GM18873 (cell line): ENCODE measurements around the gene ADD2.
"Not testable (repeated sequence)": the region's sequence is repeated elsewhere in the genome, so short reads cannot be mapped to it uniquely, and the experiment has no call there.

ENCODE experiments used
- ATAC-seq: cut with Tn5 transposase; IDR thresholded peaks from one replicate; pipeline ENCODE4 v1.9.1; 2021; ENCODE audit warnings: mild to moderate bottlenecking, moderate library complexity, moderate number of reproducible peaks; ENCODE audit not compliant: unreplicated experiment, low FRiP score

ADD2 gene, protein sequence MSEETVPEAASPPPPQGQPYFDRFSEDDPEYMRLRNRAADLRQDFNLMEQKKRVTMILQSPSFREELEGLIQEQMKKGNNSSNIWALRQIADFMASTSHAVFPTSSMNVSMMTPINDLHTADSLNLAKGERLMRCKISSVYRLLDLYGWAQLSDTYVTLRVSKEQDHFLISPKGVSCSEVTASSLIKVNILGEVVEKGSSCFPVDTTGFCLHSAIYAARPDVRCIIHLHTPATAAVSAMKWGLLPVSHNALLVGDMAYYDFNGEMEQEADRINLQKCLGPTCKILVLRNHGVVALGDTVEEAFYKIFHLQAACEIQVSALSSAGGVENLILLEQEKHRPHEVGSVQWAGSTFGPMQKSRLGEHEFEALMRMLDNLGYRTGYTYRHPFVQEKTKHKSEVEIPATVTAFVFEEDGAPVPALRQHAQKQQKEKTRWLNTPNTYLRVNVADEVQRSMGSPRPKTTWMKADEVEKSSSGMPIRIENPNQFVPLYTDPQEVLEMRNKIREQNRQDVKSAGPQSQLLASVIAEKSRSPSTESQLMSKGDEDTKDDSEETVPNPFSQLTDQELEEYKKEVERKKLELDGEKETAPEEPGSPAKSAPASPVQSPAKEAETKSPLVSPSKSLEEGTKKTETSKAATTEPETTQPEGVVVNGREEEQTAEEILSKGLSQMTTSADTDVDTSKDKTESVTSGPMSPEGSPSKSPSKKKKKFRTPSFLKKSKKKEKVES

DNA sequence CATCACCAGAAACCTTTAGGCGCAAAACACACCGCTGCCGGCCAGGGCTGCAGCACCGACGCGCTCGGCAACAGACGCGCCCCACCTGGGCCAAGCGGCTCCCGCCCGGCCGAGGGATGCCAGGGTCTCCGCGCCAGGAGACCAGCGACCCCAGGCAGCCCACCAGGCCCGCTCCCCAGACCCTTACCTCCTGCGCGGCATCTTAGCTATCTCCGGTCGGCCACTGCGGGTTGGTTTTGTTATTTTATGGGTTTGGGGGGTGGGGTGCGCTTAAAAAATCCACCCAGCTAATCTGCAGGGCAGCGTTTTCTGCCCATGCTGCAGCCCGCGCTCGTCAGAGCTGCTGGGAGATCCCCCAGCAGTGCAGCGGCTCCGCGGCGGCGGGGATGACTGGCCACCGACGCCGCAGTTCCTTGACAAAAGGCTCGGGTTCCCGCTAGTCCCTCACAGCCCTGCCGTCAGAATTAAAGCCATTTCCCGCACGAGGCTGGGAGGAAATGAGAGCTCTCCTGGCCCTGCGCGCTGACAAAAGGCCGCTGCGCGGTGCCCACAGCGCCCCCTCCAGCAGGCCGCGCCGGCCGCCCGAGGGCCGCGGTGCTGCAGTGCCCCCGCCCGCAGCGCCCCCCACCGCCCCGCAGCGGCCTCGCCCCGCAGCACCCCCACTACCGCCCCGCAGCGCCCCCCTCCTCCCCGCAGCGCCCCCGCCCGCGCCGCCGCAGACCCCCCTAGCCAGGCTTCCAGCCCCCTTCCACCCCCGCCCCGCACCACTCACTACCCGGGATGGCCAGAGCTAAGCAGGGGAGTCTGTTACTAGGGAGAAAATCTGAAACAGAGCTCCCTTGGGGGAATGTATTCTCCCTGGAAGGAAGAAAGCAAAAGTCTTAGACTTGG, at the start of gene ADD2:
Gene ADD2 (minus strand): TSS at position 502 of the 891 bp plus-strand sequence. CDS start 61,792 bp downstream, outside the sequence.
- ATAC-seq, result no peak

DNA sequence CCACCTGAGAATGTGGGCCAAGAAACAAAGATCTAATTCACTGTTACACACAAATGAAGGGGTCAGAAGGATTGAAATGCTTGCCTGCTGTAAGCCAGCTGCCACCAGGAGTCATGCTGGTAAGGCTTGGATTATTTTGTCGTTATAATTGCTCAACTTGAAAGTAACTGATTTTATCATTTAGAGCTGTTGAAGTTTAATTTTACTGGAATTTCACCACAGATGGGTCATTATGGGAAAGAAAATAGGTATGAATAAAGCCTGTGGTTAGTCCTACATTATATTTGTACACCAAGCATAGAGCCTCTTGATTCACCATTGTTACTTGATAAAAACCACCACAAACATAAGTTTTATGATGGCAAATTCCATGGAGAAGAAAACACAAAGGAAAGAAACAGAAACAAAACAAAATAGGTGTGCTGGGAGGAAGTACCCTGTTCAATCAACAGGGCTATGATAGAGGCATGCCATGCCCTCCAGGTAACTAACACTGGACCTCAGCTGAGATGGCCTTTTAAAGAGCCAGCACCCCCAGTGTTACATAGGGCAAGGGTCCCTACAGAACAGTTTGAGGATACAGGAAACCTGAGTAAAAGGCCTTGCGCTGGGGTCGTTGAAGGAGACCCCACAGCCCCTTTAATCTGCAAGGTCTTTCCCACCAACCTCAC, 49.4 kb upstream of the ADD2 start:
- ATAC-seq, result no peak

DNA sequence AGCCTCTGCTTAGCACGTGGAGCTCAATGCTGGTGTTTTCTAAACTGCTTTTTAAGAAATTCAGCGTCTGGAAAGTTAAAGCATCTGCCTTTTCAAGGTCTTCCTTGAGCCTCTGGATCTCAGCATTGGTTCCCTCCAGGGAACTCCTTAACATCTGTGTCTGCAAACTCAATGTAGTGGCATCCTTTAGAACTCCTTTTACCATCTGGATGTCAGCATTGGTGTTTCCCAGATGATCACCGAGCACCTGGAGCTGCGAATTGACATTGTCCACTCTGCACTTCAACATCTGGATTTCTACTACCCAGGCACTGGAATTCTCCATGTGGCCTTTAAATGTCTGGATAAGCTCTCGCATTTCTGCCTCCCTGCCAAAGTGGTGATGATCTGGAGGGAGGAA, 48.7 kb upstream of the ADD2 start:
- ATAC-seq, result no peak

DNA sequence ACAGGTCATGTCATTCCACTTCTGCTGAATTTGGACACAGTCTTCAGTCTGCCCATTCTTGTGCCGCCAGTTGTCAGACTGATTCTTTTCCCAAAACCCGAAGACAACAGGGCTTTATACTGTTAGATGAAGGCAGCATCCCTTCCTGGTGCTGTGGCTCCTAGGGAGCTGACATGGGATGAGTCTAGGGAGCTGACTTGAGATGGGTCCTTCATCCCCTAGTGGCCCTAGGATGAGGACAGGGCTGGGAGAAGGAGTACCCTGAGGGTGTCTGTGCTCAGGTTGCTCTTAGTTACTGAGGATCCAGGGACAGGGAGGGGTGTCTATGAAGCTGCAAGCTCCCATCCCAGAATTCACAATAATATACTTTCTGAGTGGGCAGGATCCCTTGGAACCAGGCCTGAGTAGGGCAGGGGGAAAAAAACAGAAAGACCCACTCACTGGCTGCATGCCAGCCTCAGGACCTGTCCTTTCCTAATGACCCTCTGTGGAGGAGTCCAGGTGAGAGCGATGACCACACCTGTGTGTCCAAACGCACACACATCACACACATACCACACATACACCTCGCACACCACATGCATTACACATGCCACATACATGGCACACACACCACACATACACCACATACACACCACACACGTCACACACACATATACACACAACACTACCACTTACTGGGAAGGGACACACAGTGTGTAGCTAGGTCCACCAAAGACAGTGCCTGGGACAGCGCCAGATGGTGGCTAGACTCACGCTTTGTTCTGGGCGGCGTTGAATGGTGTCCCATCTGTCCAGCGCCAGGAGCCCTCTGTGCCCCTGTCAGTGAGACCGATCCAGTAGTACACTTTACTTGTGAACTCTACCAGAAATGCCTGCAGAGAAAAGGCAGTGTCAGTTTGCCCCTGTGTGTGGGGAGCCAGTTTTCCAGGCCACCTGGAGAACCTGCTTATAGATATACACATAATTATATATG, 41.3 kb upstream of the ADD2 start:
- ATAC-seq, result no peak

DNA sequence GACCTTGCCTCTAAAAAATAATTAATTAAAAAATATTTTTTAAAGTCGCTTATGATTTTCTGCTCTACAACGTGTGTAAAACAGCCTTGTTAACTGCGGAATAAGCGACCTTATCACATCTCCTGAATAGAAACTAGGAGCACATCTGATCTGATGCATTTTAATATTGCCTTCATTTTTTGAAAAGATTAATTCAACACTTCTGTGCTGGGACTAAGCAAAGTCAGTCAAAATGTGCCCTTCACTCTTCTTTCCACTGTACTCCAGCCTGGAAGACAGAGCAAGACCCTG, 39.8 kb upstream of the ADD2 start:
- ATAC-seq, result no peak

DNA sequence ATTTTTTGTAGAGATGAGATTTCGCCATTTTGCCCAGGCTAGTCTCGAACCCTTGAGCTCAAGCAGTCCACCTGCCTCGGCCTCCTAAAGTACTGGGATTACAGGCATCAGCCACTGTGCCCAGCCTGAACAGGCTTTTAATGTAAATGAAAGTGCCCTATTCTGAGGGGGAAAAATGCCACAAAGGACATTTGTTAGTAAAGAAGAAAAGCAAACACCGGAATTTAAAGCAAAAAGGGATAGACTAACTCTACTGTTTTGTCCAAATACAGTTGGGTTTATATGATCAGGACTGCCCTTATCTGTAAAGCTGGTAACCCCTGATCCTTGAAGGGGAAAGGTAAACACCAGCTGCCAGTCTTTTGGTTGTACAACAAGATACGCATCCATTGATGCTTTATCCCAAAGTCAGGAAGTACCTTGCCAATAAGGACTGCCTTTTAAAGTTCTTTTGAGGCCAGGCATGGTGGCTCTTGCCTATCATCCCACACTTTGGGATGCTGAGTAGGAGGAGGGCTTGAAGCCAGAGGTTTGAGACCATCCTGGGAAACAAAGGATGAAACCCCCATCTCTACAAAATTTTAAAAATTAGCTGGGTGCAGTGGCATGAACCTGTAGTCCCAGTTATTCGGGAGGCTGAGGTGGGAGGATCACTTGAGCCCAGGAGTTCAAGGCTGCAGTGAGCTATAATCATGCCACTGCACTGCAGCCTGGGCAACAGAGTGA, 39.3 kb upstream of the ADD2 start:
- ATAC-seq, result no peak

DNA sequence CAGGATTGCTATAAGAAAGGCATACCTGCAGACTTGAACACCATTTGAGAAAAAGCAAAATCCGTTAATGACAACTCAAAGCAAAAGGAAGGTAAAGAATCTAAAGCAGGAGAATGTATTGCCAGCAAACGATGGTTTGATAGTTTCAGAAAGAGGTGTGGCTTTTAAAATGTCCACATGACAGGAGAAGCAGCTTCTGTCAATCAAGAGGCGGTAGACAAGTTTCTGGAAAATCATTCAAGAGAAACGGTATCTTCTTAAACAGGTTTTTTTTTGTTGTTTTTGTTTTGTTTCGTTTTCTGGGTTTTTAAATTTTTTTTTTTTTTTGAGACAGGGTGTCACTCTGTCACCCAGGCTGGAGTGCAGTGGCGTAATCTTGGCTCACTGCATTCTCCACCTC, 38.6 kb upstream of the ADD2 start:
- ATAC-seq, result no peak

DNA sequence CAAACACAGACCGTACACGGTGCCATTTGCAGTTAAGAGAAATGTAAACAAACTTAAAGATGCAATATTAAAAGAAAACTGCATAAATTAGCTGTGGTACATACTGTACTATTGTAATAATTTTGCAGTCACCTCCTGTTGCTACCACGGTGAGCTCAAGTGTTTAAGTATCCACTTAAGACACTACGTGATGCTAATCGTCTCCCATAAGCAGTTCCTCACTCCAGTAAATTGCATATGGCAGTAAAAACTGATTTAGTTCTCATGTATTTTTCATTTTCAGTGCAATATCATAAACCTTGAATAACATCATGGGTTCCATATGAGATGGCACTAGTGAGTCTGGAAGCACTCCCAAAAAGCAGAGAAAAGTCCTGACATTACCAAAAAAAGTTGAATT, 38.0 kb upstream of the ADD2 start:
- ATAC-seq, result no peak

DNA sequence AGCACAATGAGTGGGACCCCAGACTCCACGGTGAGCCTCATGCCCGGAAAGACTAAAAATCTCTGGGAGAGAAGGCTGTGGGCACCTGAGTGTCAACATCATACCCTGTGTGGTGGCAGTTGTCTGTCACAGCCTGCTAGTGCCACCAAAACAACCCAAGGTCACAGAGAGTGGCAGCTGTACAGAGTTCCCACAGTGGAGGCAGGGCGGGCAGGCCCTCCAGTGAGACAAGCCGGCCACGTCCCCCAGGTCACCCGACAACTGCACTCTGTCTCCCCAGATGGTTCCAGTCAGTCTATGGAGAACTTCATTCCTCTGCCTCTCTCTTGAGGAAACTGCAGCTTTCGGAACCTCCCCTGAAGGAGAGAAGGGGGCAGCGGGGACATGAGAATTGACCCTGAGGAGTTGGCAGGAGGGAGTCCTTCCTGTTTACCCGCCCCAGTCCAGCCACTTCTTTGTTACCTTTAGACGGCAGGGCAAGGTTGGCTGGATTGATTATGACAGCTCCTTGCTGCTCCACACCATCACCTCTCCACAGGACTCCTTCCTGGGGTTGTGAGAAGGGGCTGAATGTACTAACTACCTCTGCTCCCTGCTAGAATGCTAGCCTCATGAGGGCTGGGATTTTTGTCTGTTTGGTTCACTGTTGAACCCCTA, 33.7 kb upstream of the ADD2 start:
- ATAC-seq, result no peak

DNA sequence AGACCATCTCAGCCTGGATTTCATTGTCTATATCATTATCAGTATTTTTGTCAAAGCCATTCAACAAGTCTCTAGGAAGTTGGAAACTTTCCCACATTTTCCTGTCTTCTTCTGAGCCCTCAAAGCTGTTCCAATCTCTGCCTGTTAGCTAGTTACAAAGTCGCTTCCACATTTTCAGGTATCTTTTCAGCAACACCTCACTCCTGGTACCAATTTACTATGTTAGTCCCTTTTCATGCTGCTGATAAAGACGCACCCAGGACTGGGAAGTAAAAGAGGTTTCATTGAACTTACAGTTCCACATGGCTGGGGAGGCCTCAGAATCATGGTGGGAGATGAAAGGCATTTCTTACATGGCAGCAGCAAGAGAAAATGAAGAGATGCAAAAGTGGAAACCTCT, 31.7 kb upstream of the ADD2 start:
- ATAC-seq, result no peak

DNA sequence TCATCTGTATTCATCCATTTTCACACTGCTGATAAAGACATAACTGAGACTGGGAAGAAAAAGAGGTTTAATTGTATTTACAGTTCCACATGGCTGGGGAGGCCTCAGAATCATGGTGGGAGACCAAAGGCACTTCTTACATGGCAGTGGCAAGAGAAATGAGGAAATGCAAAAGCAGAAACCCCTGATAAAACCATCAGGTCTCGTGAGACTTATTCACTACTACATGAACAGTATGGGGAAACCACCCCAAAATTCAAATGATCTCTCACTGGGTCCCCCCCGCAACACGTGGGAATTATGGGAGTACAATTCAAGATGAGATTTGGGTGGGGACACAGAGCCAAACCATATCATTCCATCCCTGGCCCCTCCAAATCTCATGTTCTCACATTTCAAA, 30.0 kb upstream of the ADD2 start:
- ATAC-seq, result not testable (repeated sequence)

DNA sequence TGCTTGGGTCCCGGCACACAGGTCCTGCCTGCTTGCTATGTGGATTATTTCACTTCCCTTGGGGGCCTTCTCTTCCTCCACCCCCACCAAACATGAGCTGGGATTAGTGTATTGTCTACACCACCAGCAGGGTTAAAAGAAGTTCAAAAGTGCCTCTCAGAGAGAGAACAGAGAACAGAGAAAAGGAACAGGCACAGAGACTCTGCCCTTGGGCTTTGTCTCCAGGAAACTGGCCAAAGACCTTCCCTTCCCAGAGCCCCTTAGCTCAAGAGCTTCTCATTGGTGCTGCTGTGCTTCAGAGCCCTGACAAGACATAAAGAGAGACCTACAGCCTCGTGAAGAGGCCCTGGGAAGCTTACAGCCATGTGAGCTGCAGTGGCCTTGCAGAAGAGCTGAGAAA, 29.5 kb upstream of the ADD2 start:
- ATAC-seq, result no peak

DNA sequence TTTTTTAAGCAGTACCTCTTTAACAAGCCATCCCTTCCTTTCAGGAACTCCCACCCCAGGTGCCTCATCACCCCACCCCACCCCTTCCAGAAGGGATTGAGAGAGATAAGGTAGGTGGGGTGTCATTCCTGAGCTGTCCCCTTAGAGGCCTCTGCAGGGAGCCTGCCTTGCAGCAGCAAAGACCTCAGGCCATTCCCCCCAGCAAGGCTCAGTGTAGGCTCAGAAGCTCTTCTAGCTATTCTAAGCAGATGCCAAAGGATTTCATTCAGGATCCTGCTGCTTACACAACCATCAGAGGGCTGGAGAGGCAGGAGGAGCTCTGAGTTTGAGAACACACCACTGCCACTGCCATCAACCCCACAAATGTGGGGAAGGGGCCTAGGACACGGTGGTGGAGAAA, 28.3 kb upstream of the ADD2 start:
- ATAC-seq, result no peak

DNA sequence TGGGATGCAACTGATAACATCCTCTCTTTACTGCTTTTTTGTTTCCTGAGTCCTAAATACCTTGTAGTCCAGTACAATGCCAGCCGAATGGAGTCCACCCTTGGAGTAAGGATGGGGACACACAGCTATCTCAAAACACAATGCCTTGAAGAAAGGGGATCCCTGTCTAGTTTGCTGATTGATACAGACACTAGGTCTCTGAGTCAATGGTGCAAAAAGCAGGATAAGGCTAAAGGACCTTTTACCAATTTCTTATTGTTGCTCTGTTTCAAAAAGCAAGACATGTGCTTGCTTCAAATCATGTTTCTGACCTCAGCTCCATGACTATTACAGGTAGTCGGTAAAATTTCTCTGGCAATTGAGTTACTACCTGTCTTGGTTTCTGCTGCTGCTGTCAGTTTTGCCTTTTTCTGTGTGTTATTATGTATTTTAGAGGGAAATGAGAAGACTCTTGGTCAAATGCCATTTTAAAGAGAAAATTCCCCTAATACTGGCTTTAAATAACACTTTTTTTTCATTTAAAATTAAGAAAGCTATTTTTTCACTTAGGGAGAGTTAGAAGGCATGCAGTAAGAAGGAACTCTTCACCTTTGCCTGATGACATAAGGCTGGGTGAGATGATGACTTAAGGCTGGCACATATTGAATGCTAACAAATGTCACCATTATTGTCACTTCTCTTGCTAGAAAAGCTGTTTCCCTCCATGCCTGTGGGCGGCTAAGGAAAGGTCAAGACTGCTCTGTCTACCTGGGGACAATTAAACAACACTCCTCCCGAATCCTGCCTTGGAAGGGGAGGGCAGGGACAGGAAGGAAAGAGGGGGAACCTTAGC, 27.4 kb upstream of the ADD2 start:
- no peak for ATAC-seq

DNA sequence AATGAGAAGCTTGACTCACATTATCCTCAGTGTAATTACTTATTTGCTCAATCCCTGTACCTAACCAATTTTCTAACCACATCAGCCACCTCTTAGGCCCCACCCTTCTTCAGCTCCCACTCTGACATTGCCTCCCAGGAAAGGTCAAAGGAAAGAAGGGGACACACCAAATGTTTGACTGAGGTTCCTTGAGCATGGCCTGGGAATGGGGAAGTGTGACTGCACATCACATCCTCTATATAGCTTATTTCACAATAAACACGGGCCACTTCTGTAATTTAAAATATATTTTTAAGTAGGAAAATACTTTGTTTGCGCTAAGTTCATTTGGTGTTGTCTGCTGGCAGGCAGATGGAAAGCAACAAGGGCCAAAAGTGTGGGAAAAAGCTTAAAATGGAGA, 25.4 kb upstream of the ADD2 start:
- no peak for ATAC-seq

DNA sequence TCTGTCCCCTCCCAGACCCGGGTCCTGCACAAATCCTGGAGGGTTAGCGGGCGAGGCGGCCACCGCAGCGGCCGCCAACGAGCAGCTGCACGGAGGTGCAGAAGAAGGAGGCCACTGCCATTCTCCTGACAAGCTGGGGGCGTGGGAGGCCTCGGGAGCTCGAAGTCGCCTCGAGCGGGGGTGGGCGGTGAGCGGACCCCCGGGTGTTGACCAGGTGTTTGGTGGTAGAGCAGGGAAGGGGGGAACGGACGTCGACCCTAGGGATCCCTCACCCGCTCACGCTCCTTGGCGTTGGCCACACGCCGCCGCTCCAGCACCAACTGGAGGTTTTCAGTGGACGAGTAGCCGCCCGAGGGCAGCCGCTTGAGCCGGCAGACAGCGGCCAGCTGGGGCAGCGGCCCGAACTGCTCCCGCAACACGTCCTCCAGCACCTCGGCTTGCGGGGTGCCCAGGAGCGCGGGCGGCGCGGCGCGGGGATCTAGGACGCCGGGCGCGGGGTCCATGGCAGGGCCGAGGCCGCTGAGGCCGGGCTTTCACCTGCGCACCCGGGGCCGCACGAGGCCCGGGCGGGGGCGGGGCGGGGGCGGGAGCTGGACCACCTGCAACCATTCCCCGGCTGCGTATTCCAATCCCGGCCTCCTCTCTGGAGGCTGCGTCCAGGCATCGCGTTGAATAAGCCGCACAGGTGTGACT, 22.3 kb upstream of the ADD2 start, which contains the start of gene FIGLA:
Gene FIGLA (minus strand): TSS at position 508 of the 693 bp plus-strand sequence. CDS start 5 bp downstream, at position 503.
- no peak for ATAC-seq
